GM20431 (cell line): ENCODE data around the gene CEP170B.
"Not testable (repeated sequence)": the region's sequence is repeated elsewhere in the genome, so short reads cannot be mapped to it uniquely, and the experiment has no call there.

Source experiments
- in situ Hi-C: fragments of 300-500 bp; cut with MseI, MboI; formaldehyde crosslinking; loops from one replicate; pipeline ENCODE4 v1.15.0; 2020; ENCODE audit warnings: low sequenced_read_pairs; ENCODE audit not compliant: unreplicated experiment

Gene CEP170B

DNA sequence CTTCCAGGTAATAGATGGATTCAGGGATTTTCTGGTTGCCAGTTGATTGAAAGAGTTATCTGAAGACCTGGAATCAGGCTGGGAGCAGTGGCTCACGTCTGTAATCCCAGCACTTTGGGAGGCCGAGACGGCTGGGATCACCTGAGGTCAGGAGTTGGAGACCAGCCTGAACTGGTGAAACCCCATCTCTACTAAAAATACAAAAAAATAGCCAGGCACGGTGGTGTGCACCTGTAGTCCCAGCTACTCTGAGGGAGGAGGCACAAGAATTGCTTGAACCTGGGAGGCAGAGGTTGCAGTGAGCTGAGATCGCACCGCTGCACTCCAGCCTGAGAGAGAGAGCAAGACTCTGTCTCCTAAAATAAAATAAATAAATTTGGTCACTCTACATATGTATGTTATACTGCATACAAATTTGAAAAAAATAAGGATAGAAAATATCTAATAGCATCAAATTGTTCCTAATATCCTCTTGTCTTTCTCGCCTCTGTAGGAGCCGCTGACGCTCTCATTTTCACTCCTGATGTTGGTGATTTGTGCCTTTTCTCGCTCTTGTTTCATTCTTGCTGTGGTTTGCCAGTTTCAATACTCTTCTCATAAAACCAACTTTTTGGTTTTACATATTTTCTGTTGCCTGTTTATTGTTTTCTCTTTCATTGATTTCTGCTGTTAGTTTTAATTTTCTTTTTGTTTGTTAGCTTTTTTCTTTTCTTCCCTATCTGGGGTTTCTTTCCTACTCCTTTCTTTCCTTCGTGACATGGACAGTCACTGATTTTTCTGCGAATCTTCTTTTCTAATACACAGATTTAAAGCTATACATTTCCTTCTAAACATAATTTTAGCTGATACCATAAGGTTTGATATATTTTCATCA is 35.8 kb downstream of the CEP170B start:
- in situ Hi-C loops, result no loop called here

DNA sequence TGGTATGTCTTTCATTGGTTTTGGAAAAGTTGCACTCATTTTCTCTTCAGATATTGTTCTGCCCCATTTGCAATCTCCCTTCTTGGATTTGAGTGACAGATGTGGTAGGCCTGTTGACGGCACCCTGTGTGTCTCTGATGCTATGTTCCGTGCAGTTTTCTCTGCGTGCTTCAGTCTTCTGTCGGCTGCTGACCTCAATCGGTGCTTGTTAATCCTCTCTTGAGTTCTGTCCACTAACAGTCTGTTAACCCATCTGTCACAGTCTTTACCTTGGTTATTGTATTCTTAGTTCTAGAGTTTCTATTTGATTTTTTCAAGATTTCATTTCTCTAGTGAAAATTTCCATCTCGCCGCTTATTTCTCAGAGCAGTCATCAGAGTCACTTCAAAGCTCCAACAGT is 38.9 kb downstream of the CEP170B start:
- in situ Hi-C loops, result no loop called here

DNA sequence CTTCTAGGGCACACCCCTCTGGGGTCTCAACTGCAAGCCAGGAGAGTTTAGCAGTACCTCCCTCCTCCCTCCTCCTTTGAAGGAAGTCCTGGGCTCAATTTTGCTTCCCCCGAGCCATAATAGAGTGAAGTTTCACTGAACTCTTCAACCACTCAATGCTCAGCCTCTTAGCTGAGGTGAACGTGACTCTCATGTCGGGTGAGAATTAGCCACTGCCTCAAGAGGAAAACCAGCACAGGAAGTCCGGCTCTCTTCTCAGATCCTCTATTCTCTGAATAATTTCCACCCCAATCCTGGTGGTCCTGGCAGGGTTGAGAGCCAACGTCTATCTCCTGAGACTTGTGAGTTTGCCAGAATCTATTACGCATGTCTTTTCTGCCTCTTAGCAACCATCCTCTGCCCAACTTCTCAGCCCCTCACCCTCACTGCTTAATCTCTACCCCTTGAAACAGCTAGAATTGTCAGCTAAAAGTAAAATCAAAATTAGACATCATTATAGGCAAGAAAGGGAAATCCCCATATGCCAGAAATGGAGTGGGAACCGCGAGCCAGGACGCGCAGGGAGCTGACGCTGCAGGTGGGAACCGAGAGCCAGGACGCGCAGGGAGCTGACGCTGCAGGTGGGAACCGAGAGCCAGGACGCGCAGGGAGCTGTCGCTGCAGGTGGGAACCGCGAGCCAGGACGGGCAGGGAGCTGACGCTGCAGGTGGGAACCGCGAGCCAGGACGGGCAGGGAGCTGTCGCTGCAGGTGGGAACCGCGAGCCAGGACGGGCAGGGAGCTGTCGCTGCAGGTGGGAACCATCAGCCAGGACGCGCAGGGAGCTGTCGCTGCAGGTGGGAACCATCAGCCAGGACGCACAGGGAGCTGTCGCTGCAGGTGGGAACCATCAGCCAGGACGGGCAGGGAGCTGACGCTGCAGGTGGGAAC is 39.8 kb downstream of the CEP170B start:
- in situ Hi-C loops, result not testable (repeated sequence)

DNA sequence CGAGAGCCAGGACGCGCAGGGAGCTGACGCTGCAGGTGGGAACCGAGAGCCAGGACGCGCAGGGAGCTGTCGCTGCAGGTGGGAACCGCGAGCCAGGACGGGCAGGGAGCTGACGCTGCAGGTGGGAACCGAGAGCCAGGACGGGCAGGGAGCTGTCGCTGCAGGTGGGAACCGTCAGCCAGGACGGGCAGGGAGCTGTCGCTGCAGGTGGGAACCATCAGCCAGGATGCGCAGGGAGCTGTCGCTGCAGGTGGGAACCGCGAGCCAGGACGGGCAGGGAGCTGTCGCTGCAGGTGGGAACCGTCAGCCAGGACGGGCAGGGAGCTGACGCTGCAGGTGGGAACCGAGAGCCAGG is 40.5 kb downstream of the CEP170B start:
- in situ Hi-C loops, result not testable (repeated sequence)

DNA sequence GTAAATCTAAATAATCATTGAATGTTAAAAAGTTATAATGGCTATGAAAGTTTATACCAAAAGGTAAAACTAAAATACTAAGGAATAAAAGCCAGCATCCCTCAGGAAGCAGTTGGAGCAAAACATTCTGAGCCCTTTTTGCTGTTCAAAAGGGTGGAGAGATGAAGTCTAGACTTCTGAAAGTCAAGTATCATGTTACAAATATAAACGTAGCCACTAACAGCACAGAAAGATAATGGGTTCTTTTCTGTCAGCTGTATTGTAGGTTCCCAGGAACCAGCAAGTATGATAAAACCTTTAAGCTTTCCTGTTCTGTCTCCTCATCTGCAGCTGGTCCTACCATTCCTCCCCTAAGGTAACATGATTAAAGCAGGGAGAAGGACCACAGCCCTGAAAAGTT is 43.2 kb downstream of the CEP170B start:
- in situ Hi-C loops, result no loop called here

DNA sequence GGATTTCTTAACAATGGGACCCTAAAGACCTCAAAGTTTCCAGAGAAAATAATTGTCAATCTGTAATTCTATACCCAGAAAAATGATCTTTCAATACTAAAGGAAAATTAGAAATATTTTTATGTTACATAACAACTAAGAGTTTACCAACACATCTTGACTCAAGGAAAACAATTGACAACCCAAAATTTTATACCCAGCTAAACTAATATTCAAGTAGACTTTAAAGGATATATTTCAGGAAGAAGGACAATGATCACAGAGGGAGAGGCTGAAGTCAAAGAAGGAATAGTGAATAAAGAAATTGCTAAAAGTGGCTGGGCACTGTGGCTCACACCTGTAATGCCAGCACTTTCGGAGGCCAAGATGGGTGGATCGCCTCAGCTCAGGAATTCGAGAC is 47.0 kb downstream of the CEP170B start:
- in situ Hi-C loops, result no loop called here

DNA sequence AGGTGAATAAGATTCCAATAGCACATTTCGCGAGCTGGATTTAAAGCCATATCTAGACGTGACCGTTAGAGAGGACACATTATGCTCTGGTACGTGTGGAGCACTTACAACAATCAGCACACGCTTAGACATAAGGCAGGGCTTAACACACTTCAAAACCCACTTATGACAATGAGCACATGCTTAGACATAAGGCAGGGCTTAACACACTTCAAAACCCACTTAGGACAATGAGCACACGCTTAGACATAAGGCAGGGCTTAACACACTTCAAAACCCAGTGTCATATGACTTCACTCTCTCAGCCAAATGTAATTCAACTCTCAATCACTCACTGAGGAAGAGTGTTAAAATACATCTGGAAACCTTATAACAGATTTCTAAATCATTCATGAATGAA is 48.4 kb downstream of the CEP170B start:
- in situ Hi-C loops, result no loop called here

DNA sequence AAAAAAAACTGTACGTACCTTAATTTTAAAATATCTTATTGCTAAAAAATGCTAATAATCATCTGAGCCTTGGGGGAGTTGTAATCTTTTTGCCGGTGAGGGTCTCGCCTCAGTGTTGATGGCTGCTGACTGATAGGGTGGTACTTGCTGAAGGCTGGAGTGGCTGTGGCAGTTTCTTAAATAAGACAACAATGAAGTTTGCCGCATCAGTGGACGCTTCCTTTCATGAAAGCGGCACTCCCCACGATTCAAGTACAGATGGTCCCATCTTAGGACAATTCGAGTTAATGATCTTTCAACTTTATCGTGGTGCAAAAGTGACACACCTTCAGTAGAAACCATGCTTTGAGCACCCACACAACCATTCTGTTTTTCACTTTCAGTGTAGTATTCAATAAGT is 52.0 kb downstream of the CEP170B start:
- in situ Hi-C loops, result no loop called here

DNA sequence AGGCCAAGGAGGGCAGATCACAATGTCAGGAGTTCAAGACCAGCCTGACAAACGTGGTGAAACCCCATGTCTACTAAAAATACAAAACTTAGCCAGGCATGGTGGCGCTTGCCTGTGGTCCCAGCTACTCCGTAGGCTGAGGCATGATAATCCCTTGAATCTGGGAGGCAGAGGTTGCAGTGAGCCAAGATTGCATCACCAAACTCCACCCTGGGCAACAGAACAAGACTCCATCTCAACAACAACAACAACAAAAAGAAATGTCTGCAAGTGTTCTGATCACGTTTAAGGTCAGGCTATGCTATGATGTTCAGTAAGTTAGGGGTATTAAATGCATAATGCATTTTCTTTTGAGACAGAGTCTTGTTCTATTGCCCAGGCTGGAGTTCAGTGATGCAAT is 52.9 kb downstream of the CEP170B start:
- in situ Hi-C loops, result no loop called here

DNA sequence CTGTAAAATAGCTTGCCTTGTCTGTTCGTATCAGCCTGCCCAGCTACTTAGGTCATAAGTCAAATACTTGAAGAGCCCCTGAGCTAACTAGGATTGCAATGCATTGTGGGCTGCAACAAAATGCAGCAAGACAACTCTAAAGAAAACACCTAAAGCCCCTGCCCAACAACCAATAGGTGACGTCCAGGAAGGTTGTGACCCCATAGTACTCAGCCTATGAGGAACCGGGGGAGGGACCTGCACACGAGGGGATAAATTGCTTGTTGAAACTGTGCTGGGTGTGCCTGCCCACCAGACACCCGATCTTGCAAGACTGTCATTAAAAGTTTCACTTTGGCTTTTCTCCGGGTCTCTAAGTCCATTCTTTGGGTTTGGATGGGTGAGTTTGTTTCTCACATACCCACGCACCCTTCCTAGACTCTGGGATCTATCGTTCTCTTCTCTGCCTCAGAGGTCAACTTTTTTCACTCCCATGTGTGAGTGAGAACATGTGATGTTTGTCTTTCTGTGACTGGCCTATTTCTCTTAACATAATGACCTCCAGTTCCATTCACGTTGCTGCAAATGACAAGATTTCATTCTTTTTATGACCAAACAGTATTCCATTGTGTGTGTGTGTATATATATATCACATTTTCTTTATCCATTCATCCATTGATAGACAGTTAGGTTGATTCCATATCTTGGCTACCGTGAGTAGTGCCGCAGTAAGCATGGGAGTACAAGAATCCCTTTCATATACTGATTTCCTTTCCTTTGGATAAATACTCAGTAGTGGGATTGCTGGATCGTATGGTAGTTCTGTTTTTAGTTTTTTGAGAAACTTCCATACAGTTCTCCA is 54.3 kb downstream of the CEP170B start:
- in situ Hi-C loops, result not testable (repeated sequence)

DNA sequence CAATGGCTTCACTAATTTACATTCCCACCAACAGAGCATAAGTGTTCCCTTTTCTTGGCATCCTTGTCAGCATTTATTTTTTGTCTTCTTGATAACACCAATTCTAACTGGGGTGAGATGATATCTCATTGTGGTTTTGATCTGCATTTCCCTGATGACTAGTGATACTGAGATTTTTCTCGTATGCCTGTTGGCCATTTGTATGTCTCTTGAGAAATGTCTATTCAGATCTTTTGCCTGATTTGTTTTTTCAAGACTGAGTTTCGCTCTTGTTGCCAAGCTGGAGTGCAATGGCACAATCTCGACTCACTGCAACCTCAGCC is 54.9 kb downstream of the CEP170B start:
- in situ Hi-C loops, result no loop called here

DNA sequence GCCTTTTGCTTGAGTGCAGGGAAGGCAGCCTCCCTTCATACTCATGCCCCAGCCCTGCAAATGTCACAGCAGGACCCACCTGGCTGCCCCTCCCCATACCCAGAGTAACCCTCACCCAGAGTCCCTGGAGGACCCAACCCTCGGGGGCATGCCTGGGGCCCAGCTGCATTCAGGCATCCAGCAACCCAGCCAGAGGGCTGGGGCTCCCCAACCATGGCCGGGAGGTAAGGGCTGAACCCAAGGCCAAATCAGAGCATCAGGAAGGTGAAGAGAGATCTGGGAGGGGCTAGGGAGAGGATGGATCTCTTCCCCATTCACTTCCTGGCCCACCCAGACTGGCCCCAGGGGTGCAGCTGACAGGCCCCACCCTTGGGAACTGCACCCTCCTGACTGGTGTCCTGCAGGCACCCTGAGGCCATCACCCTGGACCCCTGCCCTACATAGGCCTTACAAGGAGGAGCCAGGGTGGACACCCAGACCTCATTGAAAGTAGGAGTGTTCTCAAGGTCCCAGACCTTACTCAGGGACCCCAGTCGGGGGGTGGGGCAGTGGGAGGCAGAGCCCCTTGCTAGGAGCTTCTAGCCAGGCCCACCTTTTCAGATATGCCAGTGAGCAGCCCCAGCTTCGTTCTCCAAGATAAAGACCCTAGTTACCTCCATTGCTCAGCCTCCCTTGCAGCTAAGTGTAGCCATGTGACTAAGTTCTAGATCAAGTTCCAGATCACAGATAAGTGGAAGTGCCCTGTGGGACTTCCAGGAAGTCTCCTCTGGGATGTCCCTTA is 58.8 kb downstream of the CEP170B start:
- in situ Hi-C loops, result no loop called here

DNA sequence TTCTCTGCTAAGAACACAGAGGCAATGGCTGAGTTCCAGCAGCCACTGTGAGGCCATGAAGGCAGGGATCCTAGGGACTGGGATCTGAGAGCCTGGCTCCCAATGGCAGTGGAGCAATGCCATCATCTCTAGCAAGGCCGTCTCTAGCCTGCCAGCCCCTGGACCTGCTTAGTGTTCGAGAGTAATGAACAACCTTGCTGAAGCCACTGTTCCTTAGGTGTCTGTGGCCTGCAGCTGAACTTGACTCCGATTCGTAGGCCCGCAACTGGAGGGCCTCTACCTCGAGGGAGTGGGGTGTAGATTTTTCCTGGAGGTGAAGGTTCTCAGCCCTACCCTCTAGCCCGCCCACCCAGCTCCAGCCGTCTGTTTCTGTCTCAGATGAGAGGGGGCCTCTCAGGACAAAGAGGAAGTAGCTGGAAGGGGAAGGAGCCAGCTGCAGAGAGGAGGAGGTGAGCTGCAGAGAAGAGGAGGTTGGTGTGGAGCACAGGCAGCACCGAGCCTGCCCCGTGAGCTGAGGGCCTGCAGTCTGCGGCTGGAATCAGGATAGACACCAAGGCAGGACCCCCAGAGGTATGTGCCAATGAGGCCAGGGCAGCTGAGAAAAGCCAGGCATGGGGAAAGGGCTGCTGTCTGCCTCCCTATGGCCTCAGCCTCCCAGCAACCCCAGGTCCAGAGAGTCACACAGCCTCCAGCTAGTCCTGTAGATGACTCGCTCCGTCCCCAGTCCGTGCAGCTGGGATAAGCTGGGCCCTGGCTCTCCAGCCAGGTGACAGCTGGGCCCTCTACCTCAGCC is 59.5 kb downstream of the CEP170B start, which contains the start of gene PLD4:
PLD4 (plus strand) TSS at position 459 of the 793 bp plus-strand sequence. CDS start 2,262 bp downstream, outside the sequence.
- in situ Hi-C loops, result no loop called here

DNA sequence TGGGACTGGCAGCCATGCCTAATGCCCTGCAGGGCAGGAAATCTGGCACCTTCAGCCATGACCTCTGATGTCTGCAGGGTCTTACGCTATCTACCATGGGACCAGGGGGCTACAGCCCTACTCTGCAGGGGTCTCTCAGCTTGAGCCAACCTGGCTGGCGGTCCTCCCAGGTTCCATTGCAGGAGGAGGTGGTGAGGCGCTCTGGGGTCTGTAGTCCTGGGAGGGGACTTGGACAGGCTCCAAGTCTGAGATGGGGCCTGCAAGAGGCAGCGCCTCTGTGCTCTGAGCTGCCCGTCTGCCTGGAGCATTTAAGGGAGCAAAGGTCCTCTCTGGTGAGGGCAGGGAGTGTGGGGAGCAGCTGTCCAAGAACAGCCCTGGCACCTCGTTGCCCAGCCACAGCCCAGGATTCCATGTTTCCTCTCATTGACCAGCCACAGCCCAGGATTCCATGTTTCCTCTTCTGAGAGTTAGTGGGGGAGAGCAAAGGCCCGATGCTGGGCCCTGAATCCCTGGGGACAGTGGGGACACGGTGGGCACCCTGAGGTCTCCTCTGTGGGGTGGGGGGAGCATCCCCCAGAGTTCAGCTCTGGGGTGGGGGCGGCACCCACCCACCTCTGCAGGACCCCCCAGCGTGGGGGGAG is 60.3 kb downstream of the CEP170B start:
- in situ Hi-C loops, result no loop called here

DNA sequence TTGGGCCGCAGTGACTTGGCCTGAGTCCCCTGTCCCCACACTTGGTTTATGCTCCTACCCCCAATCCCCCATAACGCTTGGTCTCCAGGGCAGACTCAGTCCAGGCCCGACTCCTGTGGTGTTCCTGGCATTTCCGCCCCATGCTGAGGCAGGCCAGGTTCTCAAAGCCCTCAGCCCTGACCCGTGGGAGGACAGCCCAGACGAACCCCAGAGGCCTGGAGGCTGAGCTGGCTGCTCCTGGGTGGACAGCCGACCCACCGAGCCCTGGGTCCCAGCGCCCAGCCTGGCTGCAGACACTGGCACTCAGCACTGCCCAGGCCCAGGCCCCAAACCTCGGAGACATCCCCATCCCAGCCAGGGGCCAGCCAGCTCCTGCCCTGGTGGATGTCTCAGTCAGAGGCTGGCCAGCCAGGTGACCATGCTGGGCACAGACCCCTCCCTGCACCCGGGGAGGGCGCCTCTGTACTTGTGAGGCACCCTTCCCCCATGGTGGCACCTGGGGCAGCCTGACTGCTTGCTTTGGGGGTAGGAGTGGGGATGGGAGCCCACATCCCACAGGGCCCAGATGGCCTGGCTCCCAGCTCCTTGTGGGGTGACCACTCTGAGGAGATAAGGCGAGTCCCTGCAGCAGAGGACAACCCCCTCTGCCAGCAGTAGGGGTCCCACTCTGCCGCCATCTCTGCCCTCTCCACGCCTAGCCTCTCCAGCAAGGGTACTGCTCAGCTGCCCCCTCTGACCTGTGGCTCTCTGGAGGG is 61.0 kb downstream of the CEP170B start:
- in situ Hi-C loops, result no loop called here

DNA sequence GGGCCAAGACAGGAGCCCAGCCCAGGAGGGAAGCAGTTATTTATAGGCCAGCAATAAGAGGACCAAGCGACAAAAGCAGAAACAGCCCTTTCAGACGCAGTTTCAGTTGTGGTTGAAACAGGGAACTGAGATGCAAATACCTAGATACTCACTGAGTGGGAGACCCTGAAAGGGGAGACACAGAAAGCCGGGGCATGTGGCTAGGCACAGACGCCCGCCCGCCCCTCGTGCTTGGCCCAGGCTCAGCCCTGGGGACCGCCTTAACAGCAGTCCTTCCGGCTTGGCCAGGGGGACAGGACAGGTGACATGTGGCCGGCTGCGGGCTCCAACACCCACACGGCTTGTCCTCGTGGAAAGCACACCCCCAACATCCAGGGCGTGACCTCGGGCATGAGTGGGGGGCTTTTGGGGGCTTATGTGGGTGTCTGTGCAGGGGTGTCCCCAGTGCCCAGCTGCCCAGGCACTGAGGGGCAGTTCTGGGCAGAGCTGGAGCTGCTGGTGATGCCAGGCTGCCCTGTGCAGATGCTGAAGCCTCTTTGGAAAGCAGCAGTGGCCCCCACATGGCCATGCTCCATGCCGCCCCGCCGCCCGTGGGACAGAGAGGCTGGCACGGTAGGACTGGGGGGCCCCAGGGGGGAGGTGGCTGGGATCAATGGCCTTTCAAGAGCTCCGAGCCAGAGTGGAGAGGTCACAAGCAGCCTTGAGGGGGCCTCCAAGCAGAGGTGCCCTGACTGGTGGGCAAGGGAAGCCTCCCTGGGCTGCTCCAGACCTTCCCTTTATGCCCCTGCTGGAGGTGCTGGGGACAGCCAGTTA is 61.8 kb downstream of the CEP170B start:
- in situ Hi-C loops, result no loop called here

DNA sequence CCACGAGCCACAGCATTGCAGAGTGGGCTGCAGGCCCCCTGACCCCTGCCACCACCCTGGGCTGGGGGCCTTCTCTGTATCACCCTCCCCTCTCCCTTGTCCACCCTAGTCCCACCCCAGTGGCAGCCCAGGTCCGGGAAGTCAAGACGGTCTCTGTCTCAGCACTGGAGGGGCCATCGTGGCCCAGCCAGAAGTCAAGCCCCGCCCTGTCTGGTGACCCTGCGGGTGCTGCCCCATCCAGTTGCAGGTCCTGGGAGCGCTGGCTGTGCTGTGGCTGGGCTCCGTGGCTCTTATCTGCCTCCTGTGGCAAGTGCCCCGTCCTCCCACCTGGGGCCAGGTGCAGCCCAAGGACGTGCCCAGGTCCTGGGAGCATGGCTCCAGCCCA is 62.4 kb downstream of the CEP170B start:
- in situ Hi-C loops, result no loop called here
